HEK293T (cell line): ENCODE results near the gene CBLB.

ENCODE experiments used
- CTCF ChIA-PET: fragments of 350-600 bp; formaldehyde crosslinking; extraction: SDS; loops from one replicate; lab custom pipeline; 2021; ENCODE audit warnings: antibody characterized with exemption, inconsistent platforms; lab: Yijun Ruan, JAX
- POLR2A ChIA-PET: fragments of 350-600 bp; formaldehyde crosslinking; extraction: SDS; loops from one replicate; lab custom pipeline; 2020; ENCODE audit warnings: antibody characterized with exemption, inconsistent platforms; lab: Yijun Ruan, JAX
- DNase-seq: peaks from one replicate; pipeline ENCODE4 v3.0.0; 2012; ENCODE audit warnings: mixed read lengths; ENCODE audit errors: extremely low spot score
- ARNT ChIP-seq: fragments of 450-650 bp; IDR thresholded peaks from 2 replicates; pipeline ENCODE4 v1.6.1; 2017; ENCODE audit warnings: mild to moderate bottlenecking
- BHLHE40 ChIP-seq: fragments of 450-650 bp; IDR thresholded peaks from 2 replicates; pipeline ENCODE4 v1.6.1; 2016; ENCODE audit warnings: mild to moderate bottlenecking, moderate library complexity, borderline replicate concordance
- CTBP1 ChIP-seq: fragments of 450-650 bp; IDR thresholded peaks from 2 replicates; pipeline ENCODE4 v1.6.1; 2016; ENCODE audit warnings: borderline replicate concordance
- ELF4 ChIP-seq: fragments of 450-650 bp; IDR thresholded peaks from 2 replicates; pipeline ENCODE4 v1.6.1; 2017; ENCODE audit warnings: antibody characterized with exemption
- FOXA1 ChIP-seq: fragments of 450-650 bp; IDR thresholded peaks from 2 replicates; pipeline ENCODE4 v1.6.1; 2016; ENCODE audit warnings: mild to moderate bottlenecking
- FOXK2 ChIP-seq: fragments of 450-650 bp; IDR thresholded peaks from 2 replicates; pipeline ENCODE4 v1.6.1; 2016; ENCODE audit warnings: mild to moderate bottlenecking
- FOXM1 ChIP-seq: fragments of 450-650 bp; IDR thresholded peaks from 2 replicates; pipeline ENCODE4 v1.6.1; 2017; ENCODE audit warnings: mild to moderate bottlenecking, borderline replicate concordance
- HDGF ChIP-seq: fragments of 450-650 bp; IDR thresholded peaks from 2 replicates; pipeline ENCODE4 v1.6.1; 2017; ENCODE audit warnings: antibody characterized with exemption, borderline replicate concordance
- L3MBTL2 ChIP-seq: fragments of 450-650 bp; conservative IDR thresholded peaks from 2 replicates; pipeline ENCODE4 v1.6.1; 2016; ENCODE audit warnings: mild to moderate bottlenecking
- LEF1 ChIP-seq: fragments of 450-650 bp; IDR thresholded peaks from 2 replicates; pipeline ENCODE4 v1.6.1; 2017; ENCODE audit warnings: mild to moderate bottlenecking, borderline replicate concordance
- NFRKB ChIP-seq: fragments of 450-650 bp; IDR thresholded peaks from 2 replicates; pipeline ENCODE4 v1.6.1; 2016; ENCODE audit warnings: mild to moderate bottlenecking, moderate library complexity
- PKNOX1 ChIP-seq: fragments of 450-650 bp; IDR thresholded peaks from 2 replicates; pipeline ENCODE4 v1.6.1; 2016
- SP1 ChIP-seq: fragments of 450-650 bp; IDR thresholded peaks from 2 replicates; pipeline ENCODE4 v1.6.1; 2017
- SUZ12 ChIP-seq: fragments of 450-650 bp; IDR thresholded peaks from 2 replicates; pipeline ENCODE4 v1.6.1; 2016; ENCODE audit warnings: mild to moderate bottlenecking
- TARDBP ChIP-seq: fragments of 450-650 bp; IDR thresholded peaks from 2 replicates; pipeline ENCODE4 v1.6.1; 2016
- ZNF384 ChIP-seq: fragments of 450-650 bp; IDR thresholded peaks from 2 replicates; pipeline ENCODE4 v1.6.1; 2016

CBLB gene

DNA sequence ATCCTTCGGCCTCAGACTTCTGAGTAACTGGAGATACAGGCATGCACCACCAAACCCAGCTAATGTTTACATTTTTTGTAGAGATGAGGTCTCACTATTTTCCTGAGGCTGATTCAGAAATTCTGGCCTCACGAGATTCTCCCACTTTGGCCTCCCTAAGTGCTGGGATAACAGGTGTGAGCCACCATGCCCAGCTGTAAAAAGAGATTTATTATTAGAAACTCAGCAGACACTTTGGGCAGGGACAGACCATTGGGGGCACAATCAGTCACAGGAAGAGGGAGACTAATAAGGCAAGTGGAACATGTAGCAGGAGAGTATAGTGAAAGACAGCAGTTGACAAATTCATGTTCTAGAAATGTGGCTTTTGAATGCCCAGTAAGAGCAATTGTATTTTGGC, 249.2 kb downstream of the CBLB start:
- no peak for DNase-seq
- CTCF ChIA-PET: no interaction called here
- TF ChIP-seq NFRKB: no peak
- TF ChIP-seq PKNOX1: no peak
- no peak for TF ChIP-seq ARNT
- TF ChIP-seq TARDBP: no peak
- TF ChIP-seq LEF1: no peak
- POLR2A ChIA-PET: no interaction called here

DNA sequence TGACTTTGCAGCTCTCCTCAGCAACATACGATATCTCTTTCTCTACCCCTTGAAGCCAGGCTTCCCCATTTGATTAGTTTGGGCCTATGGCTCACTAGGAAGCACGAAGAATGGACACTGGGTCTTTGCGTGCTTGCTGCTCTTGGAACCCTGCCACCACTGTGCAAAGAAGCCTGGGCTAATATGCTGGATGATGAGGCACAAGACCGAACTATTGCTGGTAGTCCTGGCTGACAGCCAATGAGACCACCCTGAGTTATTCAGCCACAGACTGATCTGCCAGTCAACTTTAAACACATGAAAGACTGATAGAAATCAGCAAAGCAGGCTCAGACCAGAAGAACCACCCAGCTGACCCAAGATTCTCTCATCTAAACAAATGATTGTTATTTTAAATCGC, 250.3 kb downstream of the CBLB start:
- TF ChIP-seq ARNT: no peak
- no peak for TF ChIP-seq CTBP1
- TF ChIP-seq L3MBTL2: no peak
- no peak for TF ChIP-seq FOXA1
- no peak for TF ChIP-seq FOXK2
- no peak for TF ChIP-seq BHLHE40
- TF ChIP-seq LEF1: no peak
- TF ChIP-seq TARDBP: no peak
- no peak for TF ChIP-seq ZNF384
- no peak for TF ChIP-seq PKNOX1
- TF ChIP-seq SP1: no peak
- TF ChIP-seq ELF4: no peak
- no peak for TF ChIP-seq HDGF
- no peak for TF ChIP-seq SUZ12
- TF ChIP-seq NFRKB: no peak
- no peak for TF ChIP-seq FOXM1
- ChIA-PET POLR2A (no interaction called here), CTCF (no interaction called here)
- DNase-seq: no peak

DNA sequence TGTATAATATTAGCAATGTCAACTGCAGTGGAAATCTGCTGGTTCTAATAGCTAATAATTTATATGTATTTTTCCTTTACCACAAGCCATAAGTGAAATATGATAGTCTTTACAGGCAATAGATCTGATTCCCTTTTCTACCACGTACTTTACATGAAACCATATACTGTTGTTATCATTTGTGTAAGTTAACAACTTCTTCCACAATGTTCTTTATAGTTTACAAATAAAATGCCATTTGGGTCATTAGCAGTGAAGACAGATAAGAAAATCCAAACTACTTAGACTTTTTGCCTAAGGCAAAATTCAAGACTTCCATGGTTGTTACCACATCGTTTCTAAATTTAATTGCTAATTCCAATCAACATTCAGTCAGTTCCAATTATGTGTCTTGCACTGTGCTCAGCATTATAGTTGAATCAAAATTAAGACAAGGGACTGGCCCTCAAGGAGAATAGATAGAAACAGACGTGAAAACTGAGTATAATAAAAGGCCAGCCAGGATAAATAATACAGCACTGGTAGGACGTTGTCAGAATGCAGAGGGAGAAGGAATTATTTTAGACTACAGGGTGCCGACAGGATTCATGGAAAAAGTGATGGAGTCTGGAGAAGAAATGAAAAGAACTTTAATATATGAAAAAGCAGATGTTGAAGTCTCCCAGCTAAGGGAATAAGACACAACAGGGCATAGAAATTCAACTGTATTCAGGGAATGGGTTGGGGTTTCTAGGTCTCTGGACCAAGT, 252.3 kb downstream of the CBLB start:
- TF ChIP-seq CTBP1: no peak
- no peak for TF ChIP-seq FOXK2
- no peak for DNase-seq
- ChIA-PET CTCF (interaction anchor here (0.7 kb wide), 1 partner anchor 12 kb away, joined by 3 read pairs; no protein-coding TSS in a partner anchor), POLR2A (no interaction called here)

DNA sequence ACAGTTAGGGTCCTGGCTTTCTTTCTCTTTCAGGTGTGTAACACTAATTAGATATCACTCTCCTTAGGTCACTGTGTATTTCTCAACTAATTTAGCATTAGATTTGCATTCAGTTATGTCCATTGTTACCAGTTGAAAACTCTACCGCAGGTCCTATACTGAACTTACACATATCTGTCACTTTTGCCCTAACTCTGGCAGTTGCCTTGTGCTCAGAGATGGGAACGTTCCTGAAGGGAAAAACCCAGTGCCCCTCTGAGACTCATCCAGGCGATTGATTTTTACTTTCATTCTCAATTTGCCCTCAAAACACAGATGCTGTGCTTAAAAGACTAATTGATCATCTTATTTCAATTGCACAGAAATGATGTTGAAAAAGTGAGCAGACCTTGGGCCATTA, 253.0 kb downstream of the CBLB start:
- POLR2A ChIA-PET: interaction anchor here (0.5 kb wide), 1 partner anchor 152 kb away, joined by 3 read pairs; no protein-coding TSS in a partner anchor
- no peak for DNase-seq
- CTCF ChIA-PET: interaction anchor here (0.7 kb wide), 1 partner anchor 11 kb away, joined by 3 read pairs; no protein-coding TSS in a partner anchor
- TF ChIP-seq PKNOX1: no peak
- TF ChIP-seq FOXM1: no peak
- no peak for TF ChIP-seq TARDBP
- no peak for TF ChIP-seq FOXK2
- TF ChIP-seq ZNF384: no peak
- TF ChIP-seq ELF4: no peak
- no peak for TF ChIP-seq FOXA1
- TF ChIP-seq SUZ12: no peak
- no peak for TF ChIP-seq CTBP1
- TF ChIP-seq SP1: no peak
- no peak for TF ChIP-seq NFRKB
- TF ChIP-seq ARNT: no peak
- TF ChIP-seq LEF1: no peak
- no peak for TF ChIP-seq L3MBTL2

- ChIA-PET POLR2A (no interaction called here), CTCF (no interaction called here)
- TF ChIP-seq FOXA1: no peak
- no peak for TF ChIP-seq FOXK2
- no peak for TF ChIP-seq FOXM1
- no peak for TF ChIP-seq HDGF
- no peak for TF ChIP-seq ELF4
- no peak for TF ChIP-seq CTBP1
- no peak for TF ChIP-seq ZNF384
- no peak for TF ChIP-seq NFRKB
- TF ChIP-seq PKNOX1: no peak
- DNase-seq: no peak
Observed at GRCh38 chr3:105614288-105615030, 254.4 kb downstream of the CBLB start.

DNA sequence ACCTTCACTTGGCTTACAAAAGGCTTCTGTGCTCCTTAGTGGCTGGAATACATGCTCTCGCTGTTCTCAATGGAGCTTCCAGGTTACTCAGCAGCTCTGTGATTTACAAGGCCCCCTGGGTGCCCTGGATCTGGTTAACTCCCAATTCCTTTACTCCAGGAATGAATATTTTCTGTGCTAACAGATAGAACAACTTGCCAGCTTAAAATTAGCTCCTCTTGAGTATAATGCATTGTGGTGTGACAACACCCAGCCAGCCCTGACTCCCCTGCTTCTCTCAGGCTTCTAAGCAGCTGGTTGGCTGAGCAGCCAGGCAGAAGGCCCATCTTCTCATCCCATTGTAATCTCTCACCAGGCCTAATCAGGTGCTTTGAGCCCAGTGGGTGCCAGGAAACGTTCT, 255.7 kb downstream of the CBLB start:
- DNase-seq: no peak
- ChIA-PET CTCF (interaction anchor here (0.6 kb wide), 1 partner anchor 116 kb away, joined by 3 read pairs; no protein-coding TSS in a partner anchor), POLR2A (no interaction called here)
- TF ChIP-seq CTBP1 (no peak), ARNT (no peak), FOXM1 (no peak), ZNF384 (no peak), SUZ12 (no peak), L3MBTL2 (no peak), LEF1 (no peak), FOXA1 (no peak), TARDBP (no peak), BHLHE40 (no peak), HDGF (no peak), NFRKB (no peak), SP1 (no peak), PKNOX1 (no peak), ELF4 (no peak), FOXK2 (no peak)
